HG02943 (cell line): ENCODE results near the gene PPP2R3B.
"Not testable (repeated sequence)": the region's sequence is repeated elsewhere in the genome, so short reads cannot be mapped to it uniquely, and the experiment has no call there.

Experiments
- ATAC-seq: cut with Tn5 transposase; IDR thresholded peaks from one replicate; pipeline ENCODE4 v1.9.1; 2021; ENCODE audit warnings: mild to moderate bottlenecking, low read depth, moderate library complexity; ENCODE audit not compliant: unreplicated experiment

PPP2R3B gene

GRCh38 chrX:340641-341423 is 45.9 kb downstream of the PPP2R3B start:
- no peak for ATAC-seq

GRCh38 chrX:340121-340520 is 46.6 kb downstream of the PPP2R3B start:
- ATAC-seq: no peak

GRCh38 chrX:338836-339400 is 47.8 kb downstream of the PPP2R3B start:
- no peak for ATAC-seq

GRCh38 chrX:338281-338835 is 48.3 kb downstream of the PPP2R3B start:
- no peak for ATAC-seq

- no peak for ATAC-seq
These were observed 49.3 kb downstream of the PPP2R3B start for GRCh38 chrX:337331-337831.

GRCh38 chrX:336227-336626 is 50.5 kb downstream of the PPP2R3B start:
- no peak for ATAC-seq

GRCh38 chrX:335758-336155 is 51.0 kb downstream of the PPP2R3B start:
- ATAC-seq: no peak

GRCh38 chrX:334971-335757 is 51.5 kb downstream of the PPP2R3B start:
- ATAC-seq: no peak

GRCh38 chrX:334331-334891 is 52.3 kb downstream of the PPP2R3B start:
- ATAC-seq: no peak

- ATAC-seq: no peak
These were observed 52.9 kb downstream of the PPP2R3B start for GRCh38 chrX:333611-334311.

- no peak for ATAC-seq
These were observed 53.6 kb downstream of the PPP2R3B start for GRCh38 chrX:332916-333610.

GRCh38 chrX:332496-332860 is 54.2 kb downstream of the PPP2R3B start:
- no peak for ATAC-seq

- ATAC-seq: no peak
These were observed 54.7 kb downstream of the PPP2R3B start for GRCh38 chrX:331825-332495.

GRCh38 chrX:331151-331824 is 55.4 kb downstream of the PPP2R3B start:
- no peak for ATAC-seq

- ATAC-seq: no peak
These were observed 56.0 kb downstream of the PPP2R3B start for GRCh38 chrX:330726-331150.

- not testable (repeated sequence) for ATAC-seq
These were observed 56.5 kb downstream of the PPP2R3B start for GRCh38 chrX:330141-330725.

GRCh38 chrX:329291-329910 is 57.3 kb downstream of the PPP2R3B start:
- no peak for ATAC-seq
